Measurements from ENCODE around the gene HSD17B2. TPM values are rescaled to one million over a fixed set of nuclear protein-coding genes. Genes with fewer than 3 reads are reported as not detected.

HSD17B2 gene
- total and polyA plus RNA-seq, 2 of the 4 experiments (the other 2 are of a cell fraction) = 0.12 to 0.18 TPM

DNA sequence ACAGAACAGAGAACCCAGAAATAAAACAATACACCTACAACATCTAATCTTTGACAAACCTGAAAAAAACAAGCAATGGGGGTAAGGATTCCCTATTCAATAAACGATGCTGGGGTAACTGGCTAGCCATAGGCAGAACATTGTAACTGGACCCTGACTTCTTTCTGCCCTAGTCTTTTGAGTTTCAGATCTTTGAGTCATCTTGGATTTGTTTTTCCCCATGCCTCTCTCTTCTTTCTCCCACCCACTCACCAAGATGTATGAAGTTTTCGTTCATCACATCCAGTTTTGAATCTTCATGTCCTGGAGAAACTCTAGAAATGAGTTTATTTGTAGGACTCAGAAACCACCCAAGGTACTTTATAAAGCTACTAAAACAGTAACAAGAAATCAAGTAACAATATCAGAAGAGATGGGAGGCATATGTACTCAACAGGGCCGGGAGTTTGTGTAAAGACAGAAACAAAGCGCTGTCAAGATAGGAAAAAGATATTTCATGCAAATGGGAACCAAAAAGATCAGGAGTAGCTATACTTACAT is 39.0 kb downstream of the HSD17B2 start:
- Histone ChIP-seq H3K4me1 (ENCODE audit: control insufficient read depth, insufficient read depth, low read length) (peaks cover 11% of the 10 kb centered on the region), H2BK5ac (ENCODE audit: low read depth, low read length, poor library complexity, severe bottlenecking) (no peak overlapping the region), H3K9me1 (ENCODE audit: insufficient read depth, low read length) (no peaks in the 10 kb centered on the region), H3K4me3 (ENCODE audit: insufficient read depth, low read depth, low read length) (no peak overlapping the region), H2AK5ac (ENCODE audit: low read depth, low read length) (no peak overlapping the region), H4K5ac (ENCODE audit: low read depth, low read length) (no peak overlapping the region), H3K18ac (ENCODE audit: low read depth, low read length) (no peak overlapping the region), H3K4me2 (ENCODE audit: low read depth, low read length) (no peak overlapping the region), H2AFZ (replicated peaks; ENCODE audit: low read length, poor library complexity) (no peak overlapping the region), H3K14ac (replicated peaks; ENCODE audit: low read depth, low read length) (no peak overlapping the region), H3K56ac (ENCODE audit: extremely low read depth, insufficient read depth, low read length) (no peak overlapping the region), H3K9me3 (ENCODE audit: control insufficient read depth, insufficient read depth, low read length) (peaks cover 4% of the 10 kb centered on the region; the same call in 1 of the 2 replicates), H4K91ac (ENCODE audit: insufficient read depth, low read depth, low read length) (no peak overlapping the region), H3K79me1 (ENCODE audit: low read depth in 1 of 2, low read length in 2 of 2) (no peaks in the 10 kb centered on the region), H3K4ac (ENCODE audit: low read depth, low read length) (no peak overlapping the region), H3K36me3 (ENCODE audit: control insufficient read depth, insufficient read depth, low read length) (peaks cover 7% of the 10 kb centered on the region), H3K9ac (ENCODE audit: low read depth, low read length) (no peak overlapping the region), H4K20me1 (ENCODE audit: insufficient read depth, low read length) (no peaks in the 10 kb centered on the region), H2BK20ac (ENCODE audit: low read depth, low read length) (no peak overlapping the region), H2BK15ac (ENCODE audit: low read depth, low read length) (no peak overlapping the region), H2BK120ac (ENCODE audit: low read depth, low read length) (no peak overlapping the region), H3K27me3 (ENCODE audit: control insufficient read depth, insufficient read depth, low read length) (no peaks in the 10 kb centered on the region), H2AK9ac (replicated peaks; ENCODE audit: low read depth, low read length, poor library complexity) (no peak overlapping the region), H3K23ac (ENCODE audit: low read depth, low read length) (no peak overlapping the region), H3K27ac (ENCODE audit: insufficient read depth, low read length) (no peak overlapping the region), H4K8ac (ENCODE audit: low read depth in 2 of 2, low read length in 2 of 2) (no peak overlapping the region)
- TF ChIP-seq MAFK (IDR thresholded peaks at IDR 0.05; ENCODE audit: low read depth, low read length) (no peak), CHD1 (IDR thresholded peaks at IDR 0.05; ENCODE audit: low read depth, low read length) (no peak), RFX5 (IDR thresholded peaks at IDR 0.05; ENCODE audit: low read depth, low read length) (no peak)
- dilution Hi-C loops (cut with HindIII; ENCODE audit: low sequenced_read_pairs, unreplicated experiment) (no loop called here), intact Hi-C loops (cut with micrococcal nuclease) (loop anchor here (2.0 kb wide), 1 partner anchor 43 kb away; no protein-coding TSS in a partner anchor), in situ Hi-C loops (cut with MboI; ENCODE audit: low sequenced_read_pairs) (no loop called here)
- WGBS, 2 experiments (ENCODE audit: extremely low coverage in 2 of 2, insufficient read length in 1 of 2) = no CpG with 5 or more reads among the region's 4 CpGs
- POLR2A ChIA-PET (ENCODE audit: unreplicated experiment) = no interaction called here
- DNase-seq (no peak), ATAC-seq (ENCODE audit: low read depth) (no peak)
- CTCF ChIA-PET = interaction anchor here (1.0 kb wide), 1 partner anchor 9 kb away, joined by 3 read pairs; no protein-coding TSS in a partner anchor
- no TSS peak for BruUV-seq (replicated peaks)

All from IMR-90 (cell line).